PC-9 (cell line): ENCODE measurements around the gene PTF1A. TPM values are rescaled to one million over a fixed set of nuclear protein-coding genes. Genes with fewer than 3 reads are reported as not detected.

Source experiments
- total RNA-seq: library from RNA; stranded (reverse); gene quantifications from 2 replicates; pipeline ENCODE4 v1.2.3, GENCODE V29; 2021

Gene PTF1A
- total RNA-seq, 1 experiment from 2014 or later: not detected

Other genes with a start within 250 kb of the PTF1A start
- 28.3 and 31.7 TPM in 2 replicates for gene MSRB2, start 96.7 kb upstream of the PTF1A start, total RNA-seq
- gene C10orf67, start 152.5 kb downstream of the PTF1A start, total RNA-seq: 1.2 and 1.3 TPM in 2 replicates
- 16.9 and 21.4 TPM in 2 replicates for gene OTUD1, start 246.8 kb downstream of the PTF1A start, total RNA-seq